GM12878 (cell line): ENCODE data around the gene PRSS36. TPM values are rescaled to one million over a fixed set of nuclear protein-coding genes. Genes with fewer than 3 reads are reported as not detected.

Experiments used
- GABPA ChIP-seq: IDR thresholded peaks from 2 replicates; pipeline ENCODE4 v1.6.1; 2014; ENCODE audit warnings: antibody characterized with exemption, low read depth, mild to moderate bottlenecking, inconsistent platforms
- PAX8 ChIP-seq: fragments of 450-650 bp; IDR thresholded peaks from 2 replicates; pipeline ENCODE4 v1.6.1; 2017; ENCODE audit warnings: mild to moderate bottlenecking, moderate library complexity
- ZBTB40 ChIP-seq: fragments of 450-650 bp; IDR thresholded peaks from 2 replicates; pipeline ENCODE4 v1.6.1; 2016; ENCODE audit warnings: mild to moderate bottlenecking, moderate library complexity, borderline replicate concordance
- ZNF274 ChIP-seq: IDR thresholded peaks from one replicate; pipeline ENCODE4 v1.8.0; 2011; ENCODE audit not compliant: insufficient read length, insufficient read depth
- polyA plus RNA-seq, 11 experiments: library from polyadenylated mRNA; depleted of rRNA in 4 of 11; unstranded in 6 of 11; stranded (reverse) in 5 of 11; fragments of >200 nt; fragmentation: Nextera tagmentation in 4 of 11; fragmentation: Illumina TruSeq in 1 of 11; extraction: Ambion mirVana in 4 of 11; extraction: Trizol in 1 of 11; gene quantifications; 1 replicate in 1 of 11; 2 replicates in 10 of 11; pipeline versions ENCODE4 v1.2.1 to v1.2.3, GENCODE V29; 2011 to 2016; ENCODE audit warnings: inconsistent platforms in 2 of 11, missing spikeins in 2 of 11, low read depth in 1 of 11
- total RNA-seq, 4 experiments: library from RNA; depleted of rRNA in 3 of 4; stranded (reverse); fragments of >200 nt in 3 of 4; fragmentation: Illumina TruSeq in 1 of 4; extraction: Trizol in 1 of 4; gene quantifications; 2 replicates each; pipeline versions ENCODE4 v1.2.1 to v1.2.3, GENCODE V29; 2013 to 2021

Gene PRSS36
- total and polyA plus RNA-seq, 10 of the 15 experiments (the other 5 are each of a cell fraction or from before 2014, with no cell fraction given) = 0.11 to 1.1 (median 0.17) TPM; not detected in 3

GRCh38 chr16:31118223-31119155, 31.4 kb downstream of the PRSS36 start (continued):
- TF ChIP-seq ZNF274 (no peak), PAX8 (no peak), GABPA (no peak), ZBTB40 (no peak)
